Stimulated activated naive B cell treated with anti-CD40 and anti-IgM and Interleukin-4, amounts not matched to agents 10 μg/mL and 1 μg/mL and 100 μg/mL, for 72 hours (primary cell): ENCODE data around the gene NDEL1.
A peak's percentile ranks its signal among the peaks of the same experiment; 100 is the strongest.

Source experiments
- ATAC-seq, 2 donors: fragments of 150-1000 bp; cut with Tn5 transposase; replicated peaks; 2 replicates each; pipeline ENCODE4 v1.10.0; 2021; ENCODE audit warnings: moderate library complexity in 1 of 2
- DNase-seq: peaks from one replicate; pipeline ENCODE4 v3.0.0; 2021
- H3K27ac Mint-ChIP-seq: one replicate; pipeline ENCODE4 v1.8.0; 2022; ENCODE audit warnings: mild to moderate bottlenecking, mixed read lengths
- H3K27me3 Mint-ChIP-seq, 2 donors: one replicate each; pipeline ENCODE4 v1.8.0; 2022; ENCODE audit warnings: mixed read lengths in 2 of 2
- H3K36me3 Mint-ChIP-seq, 2 donors: one replicate each; pipeline ENCODE4 v1.8.0; 2022; ENCODE audit warnings: mixed read lengths in 2 of 2, mild to moderate bottlenecking in 1 of 2
- H3K4me1 Mint-ChIP-seq, 2 donors: one replicate each; pipeline ENCODE4 v1.8.0; 2022; ENCODE audit warnings: mixed read lengths in 2 of 2, mild to moderate bottlenecking in 1 of 2
- H3K4me3 Mint-ChIP-seq, 2 donors: one replicate each; pipeline ENCODE4 v1.8.0; 2022; ENCODE audit warnings: mild to moderate bottlenecking in 2 of 2, mixed read lengths in 2 of 2, moderate library complexity in 1 of 2
- H3K9me3 Mint-ChIP-seq, 2 donors: one replicate each; pipeline ENCODE4 v1.8.0; 2022; ENCODE audit warnings: mixed read lengths in 2 of 2, mild to moderate bottlenecking in 1 of 2

NDEL1 gene

GRCh38 chr17:8470447-8471047 lies 34.9 kb downstream of the NDEL1 start:
- Mint-ChIP-seq H3K27me3 (no peaks in the 10 kb centered on the region), H3K4me1 (peaks cover 4 to 5% of the 10 kb centered on the region in 2 donors), H3K9me3 (no peaks in the 10 kb centered on the region), H3K27ac (no peak overlapping the region), H3K36me3 (peaks cover 39 to 71% of the 10 kb centered on the region in 2 donors), H3K4me3 (no peak overlapping the region)
- DNase-seq (no peak), ATAC-seq (no peak)

- Mint-ChIP-seq H3K27ac (no peak overlapping the region), H3K36me3 (peaks cover 33 to 68% of the 10 kb centered on the region in 2 donors), H3K9me3 (no peaks in the 10 kb centered on the region), H3K27me3 (no peaks in the 10 kb centered on the region), H3K4me3 (no peak overlapping the region), H3K4me1 (peaks cover 4 to 5% of the 10 kb centered on the region in 2 donors)
- no peak for ATAC-seq
- DNase-seq: no peak
These were observed 37.0 kb downstream of the NDEL1 start for GRCh38 chr17:8472663-8473062.

- H3K27ac Mint-ChIP-seq: peak overlapping the region; percentile 57
- peaks cover 33 to 70% of the 10 kb centered on the region in 2 donors for H3K36me3 Mint-ChIP-seq
- H3K27me3 Mint-ChIP-seq: no peaks in the 10 kb centered on the region
- no peak for ATAC-seq
- DNase-seq: no peak
- no peak overlapping the region for H3K4me3 Mint-ChIP-seq
- H3K9me3 Mint-ChIP-seq: no peaks in the 10 kb centered on the region
- H3K4me1 Mint-ChIP-seq: no peaks in the 10 kb centered on the region
These were observed 37.9 kb downstream of the NDEL1 start for GRCh38 chr17:8473451-8474192.

GRCh38 chr17:8474826-8475225 lies 39.1 kb downstream of the NDEL1 start:
- ATAC-seq (no peak), DNase-seq (no peak)
- Mint-ChIP-seq H3K9me3 (no peaks in the 10 kb centered on the region), H3K27me3 (no peaks in the 10 kb centered on the region), H3K4me3 (no peak overlapping the region), H3K36me3 (peaks cover 33 to 80% of the 10 kb centered on the region in 2 donors), H3K4me1 (no peaks in the 10 kb centered on the region), H3K27ac (no peak overlapping the region)

- Mint-ChIP-seq H3K36me3 (peaks cover 30 to 79% of the 10 kb centered on the region in 2 donors), H3K4me1 (no peaks in the 10 kb centered on the region), H3K9me3 (no peaks in the 10 kb centered on the region), H3K27me3 (no peaks in the 10 kb centered on the region), H3K27ac (no peak overlapping the region), H3K4me3 (no peak overlapping the region)
- ATAC-seq (no peak), DNase-seq (no peak)
These were observed 39.5 kb downstream of the NDEL1 start for GRCh38 chr17:8475227-8475626.

- DNase-seq (no peak), ATAC-seq (no peak)
- Mint-ChIP-seq H3K36me3 (peaks cover 34 to 78% of the 10 kb centered on the region in 2 donors), H3K4me3 (no peak overlapping the region), H3K27ac (no peak overlapping the region), H3K4me1 (no peaks in the 10 kb centered on the region), H3K9me3 (no peaks in the 10 kb centered on the region), H3K27me3 (no peaks in the 10 kb centered on the region)
These were observed 40.1 kb downstream of the NDEL1 start for GRCh38 chr17:8475781-8476180.

- H3K27ac Mint-ChIP-seq: peak overlapping the region; percentile 51
- no peak for ATAC-seq
- no peak overlapping the region for H3K4me3 Mint-ChIP-seq
- H3K27me3 Mint-ChIP-seq: no peaks in the 10 kb centered on the region
- H3K36me3 Mint-ChIP-seq: peaks cover 38 to 79% of the 10 kb centered on the region in 2 donors
- DNase-seq: no peak
- no peaks in the 10 kb centered on the region for H3K9me3 Mint-ChIP-seq
- no peaks in the 10 kb centered on the region for H3K4me1 Mint-ChIP-seq
These were observed 41.1 kb downstream of the NDEL1 start for GRCh38 chr17:8476741-8477140.

- Mint-ChIP-seq H3K4me3 (no peak overlapping the region), H3K27ac (peak overlapping the region; percentile 51)
These were observed 41.5 kb downstream of the NDEL1 start for GRCh38 chr17:8477171-8477570.

GRCh38 chr17:8477715-8478441 lies 42.2 kb downstream of the NDEL1 start:
- H3K9me3 Mint-ChIP-seq: peaks cover 0 to 1% of the 10 kb centered on the region in 2 donors
- H3K36me3 Mint-ChIP-seq: peaks cover 49 to 83% of the 10 kb centered on the region in 2 donors
- H3K4me1 Mint-ChIP-seq: no peaks in the 10 kb centered on the region
- ATAC-seq (no peak), DNase-seq (no peak)
- H3K27me3 Mint-ChIP-seq: no peaks in the 10 kb centered on the region
- no peak overlapping the region for H3K4me3 Mint-ChIP-seq
- no peak overlapping the region for H3K27ac Mint-ChIP-seq

More at GRCh38 chr17:8477171-8477570, 41.5 kb downstream of the NDEL1 start:
- no peak for ATAC-seq
- no peak for DNase-seq
- no peaks in the 10 kb centered on the region for H3K27me3 Mint-ChIP-seq
- H3K36me3 Mint-ChIP-seq: peaks cover 42 to 79% of the 10 kb centered on the region in 2 donors
- H3K4me1 Mint-ChIP-seq: no peaks in the 10 kb centered on the region
- no peaks in the 10 kb centered on the region for H3K9me3 Mint-ChIP-seq

GRCh38 chr17:8479431-8479947 lies 43.8 kb downstream of the NDEL1 start:
- Mint-ChIP-seq H3K9me3 (peaks cover 0 to 3% of the 10 kb centered on the region in 2 donors), H3K4me1 (no peaks in the 10 kb centered on the region), H3K4me3 (no peak overlapping the region), H3K27ac (no peak overlapping the region), H3K27me3 (no peaks in the 10 kb centered on the region), H3K36me3 (peaks cover 56 to 81% of the 10 kb centered on the region in 2 donors)
- no peak for DNase-seq
- ATAC-seq: no peak

- H3K27me3 Mint-ChIP-seq: no peaks in the 10 kb centered on the region
- peaks cover 0 to 3% of the 10 kb centered on the region in 2 donors for H3K9me3 Mint-ChIP-seq
- peaks cover 54 to 78% of the 10 kb centered on the region in 2 donors for H3K36me3 Mint-ChIP-seq
- no peak for DNase-seq
- H3K4me3 Mint-ChIP-seq: no peak overlapping the region
- no peak overlapping the region for H3K27ac Mint-ChIP-seq
- no peaks in the 10 kb centered on the region for H3K4me1 Mint-ChIP-seq
- no peak for ATAC-seq
These were observed 44.6 kb downstream of the NDEL1 start for GRCh38 chr17:8480011-8480976.

GRCh38 chr17:8481089-8481488 lies 45.4 kb downstream of the NDEL1 start:
- no peak overlapping the region for H3K27ac Mint-ChIP-seq
- peaks cover 57 to 76% of the 10 kb centered on the region in 2 donors for H3K36me3 Mint-ChIP-seq
- no peak overlapping the region for H3K4me3 Mint-ChIP-seq
- no peaks in the 10 kb centered on the region for H3K27me3 Mint-ChIP-seq
- no peaks in the 10 kb centered on the region for H3K4me1 Mint-ChIP-seq
- ATAC-seq: no peak
- peaks cover 4 to 5% of the 10 kb centered on the region in 2 donors for H3K9me3 Mint-ChIP-seq
- no peak for DNase-seq

GRCh38 chr17:8481703-8482102 lies 46.0 kb downstream of the NDEL1 start:
- Mint-ChIP-seq H3K27me3 (no peaks in the 10 kb centered on the region), H3K36me3 (peaks cover 54 to 75% of the 10 kb centered on the region in 2 donors), H3K4me1 (no peaks in the 10 kb centered on the region), H3K27ac (no peak overlapping the region), H3K9me3 (peaks cover 4 to 5% of the 10 kb centered on the region in 2 donors), H3K4me3 (no peak overlapping the region)
- DNase-seq (no peak), ATAC-seq (no peak)
